Panc1 (cell line): ENCODE measurements around the gene CCDC183.

Experiments
- CTCF ChIP-seq: fragments of 450-650 bp; IDR thresholded peaks from 2 replicates; pipeline ENCODE4 v1.5.1; 2017; ENCODE audit warnings: mild to moderate bottlenecking
- TCF7L2 ChIP-seq: IDR thresholded peaks from 2 replicates; pipeline ENCODE4 v1.6.1; 2011; ENCODE audit warnings: mild to moderate bottlenecking, low read depth, low read length, inconsistent platforms

- TF ChIP-seq CTCF (no peak), TCF7L2 (no peak)
Observed at GRCh38 chr9:136803551-136804508, 7.7 kb downstream of the CCDC183 start.
